ENCODE data around the gene IL17RD. TPM values are rescaled to one million over a fixed set of nuclear protein-coding genes. Genes with fewer than 3 reads are reported as not detected.
A peak's percentile ranks its signal among the peaks of the same experiment; 100 is the strongest.

Gene IL17RD
- total RNA-seq, 1 donor from 2014 or later = 2.9 TPM

- H3K27me3 Mint-ChIP-seq (ENCODE audit: unreplicated experiment) = peaks cover 13% of the 10 kb centered on the region
- no peak for TF ChIP-seq CTCF (IDR thresholded peaks at IDR 0.05)
- no peak overlapping the region for H3K4me3 Mint-ChIP-seq (ENCODE audit: unreplicated experiment)
- H3K9me3 Mint-ChIP-seq (ENCODE audit: unreplicated experiment) = no peaks in the 10 kb centered on the region
- no peak for DNase-seq (ENCODE audit: extremely low spot score, unreplicated experiment)
- peaks cover 4% of the 10 kb centered on the region for H3K4me1 Mint-ChIP-seq (ENCODE audit: unreplicated experiment)
- no peaks in the 10 kb centered on the region for H3K36me3 Mint-ChIP-seq (ENCODE audit: unreplicated experiment)
- no peak overlapping the region for H3K27ac Mint-ChIP-seq (ENCODE audit: unreplicated experiment)
Observed at GRCh38 chr3:57184526-57184925, 19.4 kb upstream of the IL17RD start.

DNA sequence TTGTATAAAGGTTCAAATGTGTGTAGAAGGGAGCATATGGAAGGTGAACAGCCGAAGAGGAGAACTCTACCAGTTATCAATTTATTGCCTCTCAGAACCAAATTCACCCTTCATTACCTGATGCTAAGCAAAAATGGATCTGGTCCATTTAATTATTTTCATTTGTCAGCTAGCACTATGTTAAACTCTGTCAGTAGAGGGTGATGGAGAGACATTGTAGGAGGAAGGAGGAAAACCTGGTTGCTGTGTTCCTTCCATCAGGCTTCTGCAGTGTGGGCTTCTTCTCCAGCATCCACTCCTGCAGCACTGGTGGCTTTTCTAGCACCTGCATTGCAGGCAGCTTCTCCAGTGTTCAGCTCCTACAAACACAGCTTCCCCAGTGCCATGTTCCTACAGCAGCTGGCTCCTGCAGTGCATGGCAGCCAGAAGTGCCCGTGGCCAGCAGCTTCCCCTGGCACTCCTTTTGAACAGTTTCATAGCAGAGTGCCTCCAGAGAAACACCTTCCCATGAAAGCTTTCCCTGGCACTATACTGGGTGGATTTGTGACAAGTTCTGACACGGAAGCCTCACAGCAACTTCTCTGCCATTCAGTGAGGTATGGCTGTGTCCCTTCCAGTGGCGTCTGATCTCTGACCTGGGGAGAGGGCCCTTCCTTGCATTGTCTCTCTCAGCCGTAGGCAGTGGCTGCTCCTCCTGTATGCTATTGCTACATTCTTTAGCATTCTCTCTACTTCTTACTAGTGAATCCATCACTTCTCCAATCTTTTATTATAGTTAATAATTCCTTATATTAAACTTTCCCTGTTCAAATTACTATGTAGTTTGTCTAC, 14.6 kb upstream of the IL17RD start:
- Mint-ChIP-seq H3K4me1 (ENCODE audit: unreplicated experiment) (peaks cover 3% of the 10 kb centered on the region), H3K4me3 (ENCODE audit: unreplicated experiment) (no peak overlapping the region), H3K27ac (ENCODE audit: unreplicated experiment) (no peak overlapping the region), H3K9me3 (ENCODE audit: unreplicated experiment) (no peaks in the 10 kb centered on the region), H3K27me3 (ENCODE audit: unreplicated experiment) (peaks cover 29% of the 10 kb centered on the region), H3K36me3 (ENCODE audit: unreplicated experiment) (no peaks in the 10 kb centered on the region)
- peak; percentile 51 for TF ChIP-seq CTCF (IDR thresholded peaks at IDR 0.05)
- DNase-seq (ENCODE audit: extremely low spot score, unreplicated experiment) = no peak

DNA sequence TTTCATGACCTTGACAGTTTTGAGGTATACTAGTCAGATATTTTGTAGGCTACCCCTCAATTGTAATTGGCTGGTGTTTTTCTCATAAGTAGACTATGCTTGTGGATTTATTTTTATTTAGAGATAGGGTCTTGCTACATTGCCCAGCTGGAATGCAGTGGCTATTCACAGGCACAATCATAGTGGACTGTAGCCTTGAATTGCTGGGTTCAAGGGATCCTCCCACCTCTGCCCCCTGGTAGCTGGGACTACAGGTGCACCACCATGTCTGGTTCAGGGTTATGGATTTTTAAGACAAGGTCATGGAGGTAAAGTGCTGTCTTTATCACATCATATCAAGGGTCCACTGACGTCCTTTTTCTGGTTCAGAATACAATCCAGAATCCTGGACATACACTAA, 10.9 kb upstream of the IL17RD start:
- Mint-ChIP-seq H3K4me3 (ENCODE audit: unreplicated experiment) (no peak overlapping the region), H3K9me3 (ENCODE audit: unreplicated experiment) (no peaks in the 10 kb centered on the region), H3K36me3 (ENCODE audit: unreplicated experiment) (no peaks in the 10 kb centered on the region), H3K27ac (ENCODE audit: unreplicated experiment) (no peak overlapping the region), H3K27me3 (ENCODE audit: unreplicated experiment) (peaks cover 38% of the 10 kb centered on the region), H3K4me1 (ENCODE audit: unreplicated experiment) (no peaks in the 10 kb centered on the region)
- TF ChIP-seq CTCF (IDR thresholded peaks at IDR 0.05) = no peak
- peak; percentile 57 for DNase-seq (ENCODE audit: extremely low spot score, unreplicated experiment)

DNA sequence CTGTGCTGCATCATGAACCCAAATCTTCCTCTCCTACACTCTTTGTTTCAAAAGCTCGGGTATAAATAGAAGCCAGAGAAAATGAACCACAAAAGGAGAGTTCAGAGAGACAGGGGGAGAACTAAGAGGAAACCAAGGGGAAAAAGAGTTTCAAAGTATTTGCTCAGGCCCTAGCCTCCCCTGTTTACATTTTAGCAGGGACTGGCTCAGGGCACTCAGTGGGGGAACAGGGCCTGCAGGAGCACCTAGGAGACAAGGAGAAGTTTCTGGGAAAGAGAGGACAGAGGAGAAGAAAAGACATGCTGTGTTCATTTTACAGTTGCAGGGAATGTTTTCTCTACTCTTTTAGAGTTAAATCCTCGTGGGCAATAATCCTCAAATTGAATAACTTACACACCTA, 8.5 kb upstream of the IL17RD start:
- H3K4me1 Mint-ChIP-seq (ENCODE audit: unreplicated experiment) = peaks cover 5% of the 10 kb centered on the region
- no peaks in the 10 kb centered on the region for H3K36me3 Mint-ChIP-seq (ENCODE audit: unreplicated experiment)
- H3K27ac Mint-ChIP-seq (ENCODE audit: unreplicated experiment) = no peak overlapping the region
- TF ChIP-seq CTCF (IDR thresholded peaks at IDR 0.05) = no peak
- H3K9me3 Mint-ChIP-seq (ENCODE audit: unreplicated experiment) = no peaks in the 10 kb centered on the region
- no peak overlapping the region for H3K4me3 Mint-ChIP-seq (ENCODE audit: unreplicated experiment)
- H3K27me3 Mint-ChIP-seq (ENCODE audit: unreplicated experiment) = peaks cover 40% of the 10 kb centered on the region
- DNase-seq (ENCODE audit: extremely low spot score, unreplicated experiment) = peak; percentile 51

GRCh38 chr3:57170946-57171345, 5.8 kb upstream of the IL17RD start:
- no peak overlapping the region for H3K4me3 Mint-ChIP-seq (ENCODE audit: unreplicated experiment)
- H3K27ac Mint-ChIP-seq (ENCODE audit: unreplicated experiment) = no peak overlapping the region
- DNase-seq (ENCODE audit: extremely low spot score, unreplicated experiment) = no peak
- no peaks in the 10 kb centered on the region for H3K9me3 Mint-ChIP-seq (ENCODE audit: unreplicated experiment)
- no peak for TF ChIP-seq CTCF (IDR thresholded peaks at IDR 0.05)
- no peaks in the 10 kb centered on the region for H3K36me3 Mint-ChIP-seq (ENCODE audit: unreplicated experiment)
- H3K4me1 Mint-ChIP-seq (ENCODE audit: unreplicated experiment) = peaks cover 5% of the 10 kb centered on the region
- H3K27me3 Mint-ChIP-seq (ENCODE audit: unreplicated experiment) = peaks cover 58% of the 10 kb centered on the region

Measured in osteocyte (in vitro differentiated cells).